Measurements from ENCODE around the gene MBNL2. TPM values are rescaled to one million over a fixed set of nuclear protein-coding genes. Genes with fewer than 3 reads are reported as not detected.

MBNL2 gene
- total RNA-seq, 2 donors from 2014 or later = 28.2 to 61.8 TPM

DNA sequence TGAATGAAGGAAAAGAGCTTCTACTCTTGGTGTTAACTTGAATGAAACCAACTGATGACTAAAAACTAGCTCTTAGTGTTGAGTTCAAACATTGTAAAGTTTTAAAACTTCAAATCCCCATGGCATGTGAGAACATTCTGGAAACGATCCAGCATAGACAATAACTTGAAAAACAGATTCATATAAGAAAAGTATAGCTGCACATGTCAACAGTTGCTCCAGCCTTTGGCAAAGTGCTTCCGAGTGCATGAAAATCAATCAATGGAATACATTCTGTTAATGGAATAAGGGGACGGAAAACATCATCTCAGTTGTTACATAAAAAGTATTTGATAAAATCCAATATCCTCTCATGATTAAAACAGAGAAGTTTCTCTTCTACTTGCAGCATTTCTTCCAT is 89.8 kb downstream of the MBNL2 start:
- intact Hi-C loops (cut with DNase I) = no loop called here
- Histone ChIP-seq H3K9me3 (no peaks in the 10 kb centered on the region), H3K4me1 (no peaks in the 10 kb centered on the region), H3K27me3 (no peaks in the 10 kb centered on the region), H3K4me3 (no peak overlapping the region), H3K36me3 (no peaks in the 10 kb centered on the region), H3K9ac (ENCODE audit: low read depth in 2 of 2, low read length in 2 of 2) (no peak overlapping the region), H3K27ac (no peak overlapping the region)
- TF ChIP-seq, protein P1, sequence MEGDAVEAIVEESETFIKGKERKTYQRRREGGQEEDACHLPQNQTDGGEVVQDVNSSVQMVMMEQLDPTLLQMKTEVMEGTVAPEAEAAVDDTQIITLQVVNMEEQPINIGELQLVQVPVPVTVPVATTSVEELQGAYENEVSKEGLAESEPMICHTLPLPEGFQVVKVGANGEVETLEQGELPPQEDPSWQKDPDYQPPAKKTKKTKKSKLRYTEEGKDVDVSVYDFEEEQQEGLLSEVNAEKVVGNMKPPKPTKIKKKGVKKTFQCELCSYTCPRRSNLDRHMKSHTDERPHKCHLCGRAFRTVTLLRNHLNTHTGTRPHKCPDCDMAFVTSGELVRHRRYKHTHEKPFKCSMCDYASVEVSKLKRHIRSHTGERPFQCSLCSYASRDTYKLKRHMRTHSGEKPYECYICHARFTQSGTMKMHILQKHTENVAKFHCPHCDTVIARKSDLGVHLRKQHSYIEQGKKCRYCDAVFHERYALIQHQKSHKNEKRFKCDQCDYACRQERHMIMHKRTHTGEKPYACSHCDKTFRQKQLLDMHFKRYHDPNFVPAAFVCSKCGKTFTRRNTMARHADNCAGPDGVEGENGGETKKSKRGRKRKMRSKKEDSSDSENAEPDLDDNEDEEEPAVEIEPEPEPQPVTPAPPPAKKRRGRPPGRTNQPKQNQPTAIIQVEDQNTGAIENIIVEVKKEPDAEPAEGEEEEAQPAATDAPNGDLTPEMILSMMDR (IDR thresholded peaks at IDR 0.05) = no peak
- no peak for DNase-seq

DNA sequence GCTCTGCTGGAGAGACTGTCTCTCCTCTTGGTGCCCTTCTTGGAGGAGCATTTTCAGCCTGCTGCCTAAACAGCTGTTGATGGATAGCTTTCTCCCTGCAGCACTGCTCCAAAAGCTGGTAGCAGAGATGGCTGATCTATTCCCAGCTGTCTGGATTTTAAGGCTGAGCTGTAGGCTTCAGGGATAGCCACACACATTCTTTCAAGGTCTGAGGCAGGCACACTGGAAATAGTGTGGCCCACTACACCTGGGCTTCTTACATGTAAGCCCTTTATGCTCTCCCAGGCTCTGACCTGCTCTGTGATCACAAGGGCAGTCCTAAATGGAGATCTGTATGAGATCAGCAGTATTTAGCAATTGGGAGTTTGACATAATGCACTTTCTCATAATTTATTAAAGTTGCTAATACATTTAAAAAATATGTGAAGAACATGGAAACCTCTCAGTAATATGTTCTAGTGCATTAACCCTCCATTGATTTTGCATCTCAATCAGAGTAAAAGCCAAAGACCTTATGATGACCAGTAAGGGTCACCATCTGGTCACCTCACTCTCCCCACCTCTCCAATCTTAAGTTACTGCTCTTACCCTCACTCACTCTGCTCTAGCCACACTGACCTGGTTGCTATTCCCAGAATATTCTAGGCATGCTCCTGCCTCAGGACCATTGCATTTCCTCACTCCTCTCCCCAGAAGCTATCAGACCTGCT is 91.6 kb downstream of the MBNL2 start:
- Histone ChIP-seq H3K27me3 (no peaks in the 10 kb centered on the region), H3K27ac (no peak overlapping the region), H3K36me3 (no peaks in the 10 kb centered on the region), H3K4me3 (no peak overlapping the region), H3K9ac (ENCODE audit: low read depth in 2 of 2, low read length in 2 of 2) (no peak overlapping the region), H3K9me3 (no peaks in the 10 kb centered on the region), H3K4me1 (no peaks in the 10 kb centered on the region)
- intact Hi-C loops (cut with DNase I) = no loop called here
- no peak for DNase-seq
- TF ChIP-seq, protein P1 (IDR thresholded peaks at IDR 0.05) = no peak

DNA sequence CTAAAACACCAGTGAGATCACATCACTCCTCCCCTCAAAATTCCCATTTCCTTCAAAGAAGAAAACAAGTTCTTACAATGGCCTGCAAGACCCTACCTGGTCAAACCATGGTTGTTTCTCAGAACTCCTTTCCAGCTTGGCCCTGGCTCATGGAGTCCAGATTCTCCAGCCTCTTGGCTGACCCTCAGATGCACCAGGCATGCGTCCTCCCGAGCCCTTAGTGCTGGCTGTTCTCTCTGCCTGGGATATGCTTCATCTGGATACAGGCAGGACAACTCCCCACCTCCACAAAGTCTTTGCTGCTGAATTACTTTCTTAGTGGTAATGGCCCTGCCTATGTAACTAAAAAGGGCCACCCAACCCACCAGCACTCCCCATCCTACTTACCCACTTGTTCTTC is 94.3 kb downstream of the MBNL2 start:
- H3K27me3 ChIP-seq = no peaks in the 10 kb centered on the region
- intact Hi-C loops (cut with DNase I) = no loop called here
- no peak overlapping the region for H3K4me3 ChIP-seq
- no peaks in the 10 kb centered on the region for H3K4me1 ChIP-seq
- DNase-seq = no peak
- H3K9me3 ChIP-seq = no peaks in the 10 kb centered on the region
- no peaks in the 10 kb centered on the region for H3K36me3 ChIP-seq
- H3K27ac ChIP-seq = no peak overlapping the region
- TF ChIP-seq, protein P1 (IDR thresholded peaks at IDR 0.05) = no peak
- H3K9ac ChIP-seq (ENCODE audit: low read depth in 2 of 2, low read length in 2 of 2) = no peak overlapping the region

DNA sequence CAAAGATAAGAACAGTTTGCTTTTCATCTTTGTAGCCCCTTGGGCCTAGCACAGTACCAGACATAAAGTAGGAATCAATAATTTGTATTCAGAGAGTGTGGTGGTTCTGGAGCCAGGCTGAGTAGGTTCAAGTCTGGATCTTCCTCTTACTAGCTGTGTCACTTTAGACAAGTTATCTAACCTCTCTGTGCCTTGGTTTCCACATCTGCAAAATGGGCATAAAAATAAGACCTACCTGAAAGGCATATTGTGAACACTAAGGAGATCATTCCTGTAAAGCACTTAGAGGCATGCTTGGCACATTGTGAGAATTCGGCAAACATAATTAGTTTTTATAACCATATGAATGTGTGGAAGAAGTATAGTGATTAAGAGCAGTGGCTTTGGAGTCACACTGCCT is 95.8 kb downstream of the MBNL2 start:
- H3K27ac ChIP-seq = no peak overlapping the region
- no peaks in the 10 kb centered on the region for H3K36me3 ChIP-seq
- no peaks in the 10 kb centered on the region for H3K27me3 ChIP-seq
- H3K9me3 ChIP-seq = no peaks in the 10 kb centered on the region
- H3K4me1 ChIP-seq = no peaks in the 10 kb centered on the region
- intact Hi-C loops (cut with DNase I) = no loop called here
- no peak overlapping the region for H3K4me3 ChIP-seq
- TF ChIP-seq, protein P1 (IDR thresholded peaks at IDR 0.05) = no peak
- DNase-seq = no peak
- no peak overlapping the region for H3K9ac ChIP-seq (ENCODE audit: low read depth in 2 of 2, low read length in 2 of 2)

DNA sequence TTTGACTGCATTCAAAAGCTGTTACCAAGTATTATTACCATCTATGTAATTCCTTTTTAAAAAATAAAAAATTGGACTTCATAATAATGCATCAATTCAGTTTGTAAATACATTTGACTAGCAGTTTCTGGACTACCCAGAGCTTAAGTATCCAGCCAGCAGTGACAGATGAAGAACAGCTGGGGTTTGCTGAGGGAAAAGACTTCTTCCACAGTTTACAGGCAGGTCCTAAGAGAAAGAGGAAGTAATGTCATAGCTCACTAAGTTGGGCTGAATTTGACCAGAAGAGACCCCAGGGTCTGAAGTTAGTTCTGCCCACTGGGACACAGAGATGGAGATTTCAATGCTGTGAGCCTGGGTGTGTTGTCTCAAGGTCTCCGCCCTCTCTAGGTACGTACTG is 96.4 kb downstream of the MBNL2 start:
- TF ChIP-seq, protein P1 (IDR thresholded peaks at IDR 0.05) = no peak
- H3K9me3 ChIP-seq = no peaks in the 10 kb centered on the region
- no peaks in the 10 kb centered on the region for H3K4me1 ChIP-seq
- intact Hi-C loops (cut with DNase I) = no loop called here
- no peaks in the 10 kb centered on the region for H3K27me3 ChIP-seq
- no peak overlapping the region for H3K9ac ChIP-seq (ENCODE audit: low read depth in 2 of 2, low read length in 2 of 2)
- H3K27ac ChIP-seq = peak overlapping the region; percentile 5
- no peak for DNase-seq
- H3K4me3 ChIP-seq = no peak overlapping the region
- no peaks in the 10 kb centered on the region for H3K36me3 ChIP-seq
